Mesenchymal stem cell (in vitro differentiated cells and primary cell): Measurements from ENCODE around the gene DNAH11.
"Not testable (repeated sequence)": the region's sequence is repeated elsewhere in the genome, so short reads cannot be mapped to it uniquely, and the experiment has no call there.

Experiments
- DNase-seq: peaks from one replicate; pipeline ENCODE4 v3.0.0-alpha.2; 2013
- H2AFZ ChIP-seq: one replicate; pipeline ENCODE4 v1.6.1; 2013; ENCODE audit warnings: low read depth, mild to moderate bottlenecking, control low read depth, inconsistent platforms, low read length, moderate library complexity
- H2AK5ac ChIP-seq: 2 replicates; pipeline ENCODE4 v1.6.1; 2013; ENCODE audit warnings: low read length, moderate library complexity, mild to moderate bottlenecking, inconsistent platforms; ENCODE audit not compliant: severe bottlenecking
- H2BK120ac ChIP-seq: one replicate; pipeline ENCODE4 v1.6.1; 2013; ENCODE audit warnings: low read depth, mild to moderate bottlenecking, inconsistent platforms, low read length, moderate library complexity
- H2BK12ac ChIP-seq, 2 experiments: one replicate each; pipeline ENCODE4 v1.6.1; 2013; ENCODE audit warnings: inconsistent platforms in 2 of 2, low read length in 2 of 2, mild to moderate bottlenecking in 2 of 2, moderate library complexity in 2 of 2, control low read depth in 1 of 2
- H2BK15ac ChIP-seq: one replicate; pipeline ENCODE4 v1.6.1; 2013; ENCODE audit warnings: mild to moderate bottlenecking, low read depth, inconsistent platforms; ENCODE audit not compliant: poor library complexity, severe bottlenecking
- H2BK5ac ChIP-seq: 2 replicates; pipeline ENCODE4 v1.6.1; 2013; ENCODE audit warnings: low read depth, mild to moderate bottlenecking, low read length, control low read depth, inconsistent platforms; ENCODE audit not compliant: poor library complexity, severe bottlenecking
- H3K14ac ChIP-seq, 2 experiments: one replicate each; pipeline ENCODE4 v1.6.1; 2013; ENCODE audit warnings: inconsistent platforms in 2 of 2, low read length in 2 of 2, control low read depth in 1 of 2, mild to moderate bottlenecking in 1 of 2, moderate library complexity in 1 of 2
- H3K18ac ChIP-seq, 2 experiments: one replicate each; pipeline ENCODE4 v1.6.1; 2013; ENCODE audit warnings: inconsistent platforms in 2 of 2, low read length in 2 of 2, control low read depth in 1 of 2, low read depth in 1 of 2, mild to moderate bottlenecking in 1 of 2
- H3K23ac ChIP-seq, 2 experiments: one replicate each; pipeline ENCODE4 v1.6.1; 2013; ENCODE audit warnings: inconsistent platforms in 2 of 2, low read length in 2 of 2, mild to moderate bottlenecking in 2 of 2, moderate library complexity in 2 of 2, control low read depth in 1 of 2
- H3K27ac ChIP-seq: 2 replicates; pipeline ENCODE4 v1.5.1; 2013; ENCODE audit warnings: mild to moderate bottlenecking, moderate library complexity, low read length, control low read depth, inconsistent platforms; ENCODE audit not compliant: poor library complexity, severe bottlenecking
- H3K27me3 ChIP-seq, 2 experiments: 2 replicates each; pipeline versions ENCODE4 v1.6.1 to v1.7.0; 2013; ENCODE audit warnings: low read length in 2 of 2, mild to moderate bottlenecking in 2 of 2, moderate library complexity in 2 of 2, control low read depth in 1 of 2, inconsistent platforms in 1 of 2; ENCODE audit not compliant: control insufficient read depth in 1 of 2, insufficient read depth in 1 of 2
- H3K36me3 ChIP-seq, 2 experiments: 2 replicates each; pipeline versions ENCODE4 v1.6.1 to v1.7.0; 2013; ENCODE audit warnings: low read length in 2 of 2, control low read depth in 1 of 2, inconsistent platforms in 1 of 2, low read depth in 1 of 2, mild to moderate bottlenecking in 1 of 2; ENCODE audit not compliant: insufficient read depth in 2 of 2, control insufficient read depth in 1 of 2
- H3K4ac ChIP-seq, 2 experiments: one replicate each; pipeline ENCODE4 v1.6.1; 2013; ENCODE audit warnings: inconsistent platforms in 2 of 2, low read length in 2 of 2, mild to moderate bottlenecking in 2 of 2, moderate library complexity in 2 of 2, control low read depth in 1 of 2, low read depth in 1 of 2
- H3K4me1 ChIP-seq: 2 replicates; pipeline ENCODE4 v1.6.1; 2013; ENCODE audit warnings: low read depth, low read length, control low read depth; ENCODE audit not compliant: control insufficient read depth, insufficient read depth
- H3K4me2 ChIP-seq: 2 replicates; pipeline ENCODE4 v1.6.1; 2013; ENCODE audit warnings: low read length, mild to moderate bottlenecking, inconsistent platforms; ENCODE audit not compliant: poor library complexity, severe bottlenecking
- H3K4me3 ChIP-seq, 2 experiments: 2 replicates each; pipeline versions ENCODE4 v1.5.1 to v1.7.0; 2013; ENCODE audit warnings: low read length in 2 of 2, mild to moderate bottlenecking in 2 of 2, control low read depth in 1 of 2, low read depth in 1 of 2; ENCODE audit not compliant: insufficient read depth in 1 of 2
- H3K79me1 ChIP-seq: replicated peaks from 2 replicates; pipeline ENCODE4 v1.6.1; 2013; ENCODE audit warnings: mild to moderate bottlenecking, control low read depth, low read length, inconsistent platforms; ENCODE audit not compliant: poor library complexity, severe bottlenecking
- H3K9ac ChIP-seq: 2 replicates; pipeline ENCODE4 v1.7.0; 2013; ENCODE audit warnings: mild to moderate bottlenecking, low read length, moderate library complexity
- H3K9me3 ChIP-seq: 2 replicates; pipeline ENCODE4 v1.7.0; 2013; ENCODE audit warnings: mild to moderate bottlenecking, low read length; ENCODE audit not compliant: control insufficient read depth
- H4K8ac ChIP-seq: one replicate; pipeline ENCODE4 v1.6.1; 2013; ENCODE audit warnings: inconsistent platforms, mild to moderate bottlenecking, low read length, moderate library complexity
- H4K91ac ChIP-seq: one replicate; pipeline ENCODE4 v1.6.1; 2013; ENCODE audit warnings: mild to moderate bottlenecking, low read length, inconsistent platforms
- WGBS: methylation state at CpG from one replicate; pipeline ENCODE4 v1.1.7; 2013; ENCODE audit warnings: mixed read lengths; 5-methylcytosine and 5-hydroxymethylcytosine counted together

The DNAH11 gene

GRCh38 chr7:21690705-21691104, 147.9 kb downstream of the DNAH11 start:
- Histone ChIP-seq H2BK5ac (no peak overlapping the region), H3K23ac (no peak overlapping the region), H3K27me3 (no peaks in the 10 kb centered on the region), H3K4me2 (no peak overlapping the region), H2BK120ac (no peak overlapping the region), H2AK5ac (no peak overlapping the region), H2AFZ (no peak overlapping the region), H3K4me3 (no peak overlapping the region), H3K9ac (no peak overlapping the region), H3K27ac (no peak overlapping the region), H3K4me1 (no peaks in the 10 kb centered on the region), H3K79me1 (no peaks in the 10 kb centered on the region), H2BK15ac (no peak overlapping the region), H3K14ac (no peak overlapping the region), H3K9me3 (no peaks in the 10 kb centered on the region), H4K91ac (no peak overlapping the region), H4K8ac (no peak overlapping the region), H3K36me3 (no peaks in the 10 kb centered on the region), H2BK12ac (no peak overlapping the region), H3K18ac (no peak overlapping the region), H3K4ac (no peak overlapping the region)
- 94% methylated on average over 4 of the region's 5 CpGs for WGBS
- DNase-seq: no peak

GRCh38 chr7:21691146-21691545, 148.3 kb downstream of the DNAH11 start:
- H3K18ac ChIP-seq, H3K9me3 ChIP-seq, H2BK120ac ChIP-seq, H3K27me3 ChIP-seq, H3K23ac ChIP-seq, H2AFZ ChIP-seq, H2BK12ac ChIP-seq, DNase-seq, H3K4me2 ChIP-seq, H3K14ac ChIP-seq, H2AK5ac ChIP-seq, H4K91ac ChIP-seq, H2BK15ac ChIP-seq, H3K4me1 ChIP-seq, H3K79me1 ChIP-seq, H3K4me3 ChIP-seq, H2BK5ac ChIP-seq, H3K4ac ChIP-seq, H3K27ac ChIP-seq, H3K36me3 ChIP-seq, H3K9ac ChIP-seq, H4K8ac ChIP-seq: not testable (repeated sequence)
- no CpG with 5 or more reads among the region's 5 CpGs for WGBS

- H4K8ac ChIP-seq, H3K4me2 ChIP-seq, DNase-seq, H2AK5ac ChIP-seq, H4K91ac ChIP-seq, H3K27me3 ChIP-seq, H3K4me1 ChIP-seq, H3K14ac ChIP-seq, H2AFZ ChIP-seq, H3K27ac ChIP-seq, H3K4me3 ChIP-seq, H3K4ac ChIP-seq, H2BK15ac ChIP-seq, H3K9ac ChIP-seq, H2BK120ac ChIP-seq, H3K79me1 ChIP-seq, H2BK12ac ChIP-seq, H3K18ac ChIP-seq, H3K23ac ChIP-seq, H3K36me3 ChIP-seq, H3K9me3 ChIP-seq, H2BK5ac ChIP-seq: not testable (repeated sequence)
- WGBS: no CpG with 5 or more reads among the region's 1 CpG
These were observed 157.7 kb downstream of the DNAH11 start for GRCh38 chr7:21700587-21700986.

- Histone ChIP-seq H2BK120ac (no peak overlapping the region), H3K27ac (no peak overlapping the region), H2BK5ac (no peak overlapping the region), H2BK12ac (no peak overlapping the region), H3K79me1 (no peaks in the 10 kb centered on the region), H2BK15ac (no peak overlapping the region), H3K18ac (no peak overlapping the region), H2AK5ac (no peak overlapping the region), H3K27me3 (no peaks in the 10 kb centered on the region), H3K4ac (no peak overlapping the region), H3K4me3 (no peak overlapping the region), H3K23ac (no peak overlapping the region), H3K9me3 (no peaks in the 10 kb centered on the region), H3K4me1 (no peaks in the 10 kb centered on the region), H4K91ac (no peak overlapping the region), H3K4me2 (no peak overlapping the region), H3K36me3 (no peaks in the 10 kb centered on the region), H3K9ac (no peak overlapping the region), H4K8ac (no peak overlapping the region), H2AFZ (no peak overlapping the region), H3K14ac (no peak overlapping the region)
- no peak for DNase-seq
- WGBS: 85% methylated on average over 2 of the region's 3 CpGs
These were observed 159.5 kb downstream of the DNAH11 start for GRCh38 chr7:21702303-21702702.
